Spleen (tissue), 11 donors: ENCODE results near the gene MEGF9. TPM values are rescaled to one million over a fixed set of nuclear protein-coding genes. Genes with fewer than 3 reads are reported as not detected.

Experiments used
- DNase-seq: peaks from one replicate; pipeline ENCODE4 v3.0.0-alpha.2; 2020
- H3K27ac ChIP-seq, 8 donors: fragments of 200-600 bp; sonication (generic) in 7 of 8; 1 replicate in 4 of 8; 2 replicates in 4 of 8; pipeline versions ENCODE4 v1.5.0 to v1.8.0; 2016 to 2021; ENCODE audit warnings: inconsistent platforms in 4 of 8, mild to moderate bottlenecking in 4 of 8, moderate library complexity in 1 of 8
- H3K27me3 ChIP-seq, 7 donors: fragments of 200-600 bp; sonication (generic) in 6 of 7; replicated peaks in 1 of 7; 1 replicate in 4 of 7; 2 replicates in 3 of 7; pipeline versions ENCODE4 v1.5.0 to v1.8.0; 2016 to 2021; ENCODE audit warnings: inconsistent platforms in 3 of 7, mild to moderate bottlenecking in 1 of 7
- H3K36me3 ChIP-seq, 6 donors: fragments of 200-600 bp; sonication (generic) in 5 of 6; 1 replicate in 4 of 6; 2 replicates in 2 of 6; pipeline versions ENCODE4 v1.5.0 to v1.8.0; 2016 to 2021; ENCODE audit warnings: inconsistent platforms in 2 of 6
- H3K4me1 ChIP-seq, 6 donors: fragments of 200-600 bp; sonication (generic) in 5 of 6; 1 replicate in 3 of 6; 2 replicates in 3 of 6; pipeline versions ENCODE4 v1.5.0 to v1.8.0; 2016 to 2021; ENCODE audit warnings: inconsistent platforms in 3 of 6
- H3K4me3 ChIP-seq, 8 donors: fragments of 200-600 bp; sonication (generic) in 7 of 8; 1 replicate in 4 of 8; 2 replicates in 4 of 8; pipeline versions ENCODE4 v1.5.0 to v1.8.0; 2016 to 2021; ENCODE audit warnings: inconsistent platforms in 4 of 8, mild to moderate bottlenecking in 4 of 8, moderate library complexity in 2 of 8
- H3K9me3 ChIP-seq, 8 donors: fragments of 200-600 bp; sonication (generic) in 7 of 8; 1 replicate in 4 of 8; 2 replicates in 4 of 8; pipeline versions ENCODE4 v1.5.0 to v1.8.0; 2016 to 2021; ENCODE audit warnings: inconsistent platforms in 4 of 8
- POLR2A ChIP-seq, 3 donors: fragments of 450-650 bp; IDR thresholded peaks; one replicate each; pipeline ENCODE4 v1.5.1; 2017; ENCODE audit warnings: antibody characterized with exemption in 3 of 3, mild to moderate bottlenecking in 1 of 3
- POLR2AphosphoS5 ChIP-seq, 3 donors: sonication (generic); formaldehyde crosslinking; IDR thresholded peaks; one replicate each; pipeline ENCODE4 v1.5.1; 2017; ENCODE audit warnings: antibody characterized with exemption in 3 of 3
- WGBS, 5 donors: extraction: QIAGEN DNeasy Blood & Tissue Kit in 3 of 5; methylation state at CpG; one replicate each; pipeline versions ENCODE4 v1.1.5 to v1.1.7; 2013 to 2018; 5-methylcytosine and 5-hydroxymethylcytosine counted together
- intact Hi-C: fragments of 100-400 bp; cut with DNase I; formaldehyde crosslinking; loops from one replicate; pipeline ENCODE4 v1.15.0; 2023; ENCODE audit warnings: low total_unique reads
- polyA plus RNA-seq, 3 donors: library from polyadenylated mRNA; stranded (reverse); fragments of 200-250 nt; gene quantifications; one replicate each; pipeline ENCODE4 v1.2.1, GENCODE V29; 2013
- total RNA-seq, 7 donors: library from RNA; depleted of rRNA in 3 of 7; stranded (reverse); fragments of >200 nt in 3 of 7; fragmentation: NEBNext Ultra II Directional in 4 of 7; extraction: Animal tissue kit (Norgen Biotek cat#: 25700) in 4 of 7; gene quantifications; one replicate each; pipeline versions ENCODE4 v1.1.0 to v1.2.1, GENCODE V29; 2016 to 2021
- TF ChIP-seq, protein P1 (sequence below), 11 experiments: fragments of 200-600 bp in 7 of 11; fragments of 450-650 bp in 4 of 11; sonication (generic) in 4 of 11; IDR thresholded peaks in 8 of 11; conservative IDR thresholded peaks in 3 of 11; 1 replicate in 7 of 11; 2 replicates in 4 of 11; pipeline versions ENCODE4 v1.4.0 to v1.8.0; 2016 to 2021; ENCODE audit warnings: antibody characterized with exemption in 11 of 11, inconsistent platforms in 4 of 11, mild to moderate bottlenecking in 1 of 11
- donor health status: healthy with polysubstance abuse.
- donor health status: DM: no; HTN: no; CAD: no; lungs with moderate emphysema.
- donor health status: DM: no; HTN: no; CAD: no.
- donor health status: Bipolar disorder and iron deficiency.
- donor health status: healthy.
- donor health status: DM: no; HTN: no; CAD: no.
- donor health status: DM: yes; HTN: yes; CAD: no.

MEGF9 gene
- total and polyA plus RNA-seq, 10 donors: 2.2 to 57.3 (median 30.7) TPM

DNA sequence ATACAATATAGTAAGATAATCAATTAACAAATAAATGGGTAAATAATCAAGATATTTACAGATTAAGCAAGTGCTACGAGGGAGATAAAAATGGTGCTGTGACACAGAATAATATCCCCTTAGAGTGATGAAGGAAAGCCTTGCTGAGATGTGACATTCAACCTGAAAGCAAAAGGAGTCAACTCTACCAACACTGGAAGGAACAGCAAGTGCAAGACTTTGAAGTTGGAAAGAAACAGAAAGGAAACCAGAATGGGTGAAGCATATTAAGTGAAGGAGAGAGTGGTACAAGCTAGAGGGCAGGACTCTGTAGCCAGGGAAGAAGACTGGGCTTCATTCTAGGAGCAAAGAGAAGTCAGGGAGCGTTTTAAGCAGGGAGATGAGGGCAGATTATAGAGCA lies 12.2 kb upstream of the MEGF9 start:
- no peak for TF ChIP-seq POLR2A (IDR thresholded peaks at IDR 0.05)
- TF ChIP-seq, protein P1, sequence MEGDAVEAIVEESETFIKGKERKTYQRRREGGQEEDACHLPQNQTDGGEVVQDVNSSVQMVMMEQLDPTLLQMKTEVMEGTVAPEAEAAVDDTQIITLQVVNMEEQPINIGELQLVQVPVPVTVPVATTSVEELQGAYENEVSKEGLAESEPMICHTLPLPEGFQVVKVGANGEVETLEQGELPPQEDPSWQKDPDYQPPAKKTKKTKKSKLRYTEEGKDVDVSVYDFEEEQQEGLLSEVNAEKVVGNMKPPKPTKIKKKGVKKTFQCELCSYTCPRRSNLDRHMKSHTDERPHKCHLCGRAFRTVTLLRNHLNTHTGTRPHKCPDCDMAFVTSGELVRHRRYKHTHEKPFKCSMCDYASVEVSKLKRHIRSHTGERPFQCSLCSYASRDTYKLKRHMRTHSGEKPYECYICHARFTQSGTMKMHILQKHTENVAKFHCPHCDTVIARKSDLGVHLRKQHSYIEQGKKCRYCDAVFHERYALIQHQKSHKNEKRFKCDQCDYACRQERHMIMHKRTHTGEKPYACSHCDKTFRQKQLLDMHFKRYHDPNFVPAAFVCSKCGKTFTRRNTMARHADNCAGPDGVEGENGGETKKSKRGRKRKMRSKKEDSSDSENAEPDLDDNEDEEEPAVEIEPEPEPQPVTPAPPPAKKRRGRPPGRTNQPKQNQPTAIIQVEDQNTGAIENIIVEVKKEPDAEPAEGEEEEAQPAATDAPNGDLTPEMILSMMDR (IDR thresholded peaks at IDR 0.05 in 8 of 11, conservative IDR thresholded peaks at IDR 0.05 in 3 of 11): no peak
- TF ChIP-seq POLR2AphosphoS5 (IDR thresholded peaks at IDR 0.05): no peak
- intact Hi-C loops: no loop called here

DNA sequence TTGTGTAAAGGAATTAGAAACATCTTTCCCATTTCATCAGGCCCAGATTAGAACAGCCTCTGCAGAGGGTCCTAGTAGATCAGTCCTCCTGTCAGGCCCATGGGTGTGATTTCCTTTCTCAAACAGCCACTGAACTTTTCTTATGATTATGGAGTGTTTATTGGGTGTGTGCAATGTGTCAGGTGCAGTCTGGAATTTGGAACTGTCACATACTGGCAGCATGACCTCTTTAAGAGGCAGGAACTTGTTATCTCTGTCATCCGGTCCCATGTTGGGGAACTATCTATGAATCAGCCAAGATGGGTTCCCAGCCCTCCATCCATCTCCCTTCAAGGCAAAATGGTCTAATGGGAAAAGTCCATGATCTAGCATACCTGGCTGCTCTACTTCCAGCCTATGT lies 11.6 kb upstream of the MEGF9 start:
- no peak for TF ChIP-seq POLR2A (IDR thresholded peaks at IDR 0.05)
- TF ChIP-seq, protein P1 (IDR thresholded peaks at IDR 0.05 in 8 of 11, conservative IDR thresholded peaks at IDR 0.05 in 3 of 11): no peak
- no peak for TF ChIP-seq POLR2AphosphoS5 (IDR thresholded peaks at IDR 0.05)
- 50 to 86% (median 69%) methylated on average over 1 of the region's 1 CpG for WGBS, 5 donors
- Histone ChIP-seq H3K27me3 (no peaks in the 10 kb centered on the region), H3K9me3 (no peaks in the 10 kb centered on the region), H3K4me1 (peaks cover 0 to 24% (median 0%) of the 10 kb centered on the region in 6 donors), H3K36me3 (no peaks in the 10 kb centered on the region), H3K4me3 (no peak overlapping the region), H3K27ac (no peak overlapping the region)
- intact Hi-C loops: no loop called here
- no peak for DNase-seq

More for the DNA sequence above, 12.2 kb upstream of the MEGF9 start:
- no peaks in the 10 kb centered on the region for H3K36me3 ChIP-seq
- H3K4me3 ChIP-seq: no peak overlapping the region
- no peak overlapping the region for H3K27ac ChIP-seq
- no peaks in the 10 kb centered on the region for H3K27me3 ChIP-seq
- H3K4me1 ChIP-seq: peaks cover 0 to 30% (median 0%) of the 10 kb centered on the region in 6 donors
- H3K9me3 ChIP-seq: no peaks in the 10 kb centered on the region
- 83 to 89% (median 88%) methylated on average over 2 of the region's 2 CpGs for WGBS, 5 donors
- no peak for DNase-seq

DNA sequence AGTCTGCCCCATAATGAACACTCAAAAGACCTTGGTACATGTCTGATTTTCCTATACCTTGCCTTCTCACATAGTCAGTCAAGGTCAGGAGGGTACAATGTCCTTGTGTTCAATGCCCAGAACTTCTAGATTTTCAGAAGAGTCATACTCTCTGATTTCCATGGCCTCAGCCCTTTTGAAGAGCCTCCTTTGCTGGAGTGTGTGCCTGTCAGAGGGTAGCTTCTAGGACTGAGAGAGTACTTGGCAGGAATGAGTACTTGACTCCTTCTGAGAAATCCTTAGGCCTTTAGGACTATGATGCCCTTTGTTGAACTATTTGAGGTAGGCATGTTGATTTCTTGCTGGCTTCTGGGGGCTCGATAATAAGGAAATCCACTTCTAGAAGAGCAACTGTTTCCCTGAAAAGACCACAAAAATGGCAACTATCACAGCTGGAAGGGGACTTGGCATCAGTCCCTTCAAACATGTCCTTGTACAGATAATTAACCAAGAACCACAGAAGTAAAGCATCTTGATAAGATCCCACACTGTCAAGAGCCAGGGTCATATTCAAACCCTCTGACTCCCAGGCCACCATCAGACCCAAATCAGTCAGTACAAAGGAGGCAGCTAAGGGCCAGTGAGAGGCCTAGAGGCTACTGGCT lies 10.6 kb upstream of the MEGF9 start:
- Histone ChIP-seq H3K27me3 (no peaks in the 10 kb centered on the region), H3K4me1 (peaks cover 0 to 16% (median 0%) of the 10 kb centered on the region in 6 donors), H3K36me3 (no peaks in the 10 kb centered on the region), H3K9me3 (no peaks in the 10 kb centered on the region), H3K27ac (no peak overlapping the region), H3K4me3 (no peak overlapping the region)
- no peak for DNase-seq
- TF ChIP-seq POLR2AphosphoS5 (IDR thresholded peaks at IDR 0.05) (no peak), POLR2A (IDR thresholded peaks at IDR 0.05) (no peak)
- TF ChIP-seq, protein P1 (IDR thresholded peaks at IDR 0.05 in 8 of 11, conservative IDR thresholded peaks at IDR 0.05 in 3 of 11): no peak
- intact Hi-C loops: no loop called here
- 54 to 83% (median 65%) methylated on average over 1 of the region's 1 CpG for WGBS, 5 donors

DNA sequence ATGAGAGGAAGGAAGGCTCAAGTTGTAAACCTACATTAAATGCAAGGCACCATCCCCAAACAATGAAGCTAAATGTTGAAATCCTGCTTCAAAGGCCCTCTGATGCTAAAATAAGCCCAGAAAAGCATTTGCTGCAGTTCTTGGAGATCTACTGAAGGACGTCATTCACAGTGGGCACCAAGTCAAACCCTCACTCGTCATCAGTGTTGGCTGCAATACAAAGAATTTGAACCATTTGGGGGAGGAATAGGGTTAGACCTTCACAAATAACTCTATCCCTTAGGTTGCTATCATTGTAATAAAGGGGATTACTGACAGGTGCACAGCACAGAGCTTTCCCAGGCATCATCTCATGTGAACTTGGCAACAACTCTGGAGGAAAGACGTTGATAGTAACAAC lies 9.3 kb upstream of the MEGF9 start:
- Histone ChIP-seq H3K9me3 (no peaks in the 10 kb centered on the region), H3K27ac (no peak overlapping the region), H3K36me3 (no peaks in the 10 kb centered on the region), H3K4me1 (peaks cover 0 to 3% (median 0%) of the 10 kb centered on the region in 6 donors), H3K4me3 (no peak overlapping the region), H3K27me3 (no peaks in the 10 kb centered on the region)
- no peak for DNase-seq
- 84 to 88% (median 84%) methylated on average over 3 of the region's 3 CpGs for WGBS, 5 donors
- TF ChIP-seq, protein P1 (IDR thresholded peaks at IDR 0.05 in 8 of 11, conservative IDR thresholded peaks at IDR 0.05 in 3 of 11): no peak
- TF ChIP-seq POLR2AphosphoS5 (IDR thresholded peaks at IDR 0.05): peak in 1 of 3 donors; percentile 25
- intact Hi-C loops: no loop called here
